GM12878 (cell line): ENCODE results near the gene COQ2. TPM values are rescaled to one million over a fixed set of nuclear protein-coding genes. Genes with fewer than 3 reads are reported as not detected.

Experiments
- ATF2 ChIP-seq: IDR thresholded peaks from 2 replicates; pipeline ENCODE4 v1.6.1; 2012; ENCODE audit warnings: low read length, inconsistent platforms
- BACH1 ChIP-seq: fragments of 450-650 bp; IDR thresholded peaks from 2 replicates; pipeline ENCODE4 v1.6.1; 2017; ENCODE audit warnings: mild to moderate bottlenecking, borderline replicate concordance
- CBFB ChIP-seq: IDR thresholded peaks from 2 replicates; pipeline ENCODE4 v1.6.1; 2016; ENCODE audit warnings: antibody characterized with exemption, low read depth
- CEBPB ChIP-seq, 2 experiments: fragments of 150-350 bp in 1 of 2; IDR thresholded peaks; 2 replicates each; pipeline ENCODE4 v1.6.1; 2012 to 2014; ENCODE audit warnings: low read depth in 2 of 2, low read length in 2 of 2, borderline replicate concordance in 1 of 2, inconsistent platforms in 1 of 2
- DPF2 ChIP-seq: fragments of 450-650 bp; IDR thresholded peaks from 2 replicates; pipeline ENCODE4 v1.6.1; 2017; ENCODE audit warnings: mild to moderate bottlenecking
- FOXM1 ChIP-seq: IDR thresholded peaks from 2 replicates; pipeline ENCODE4 v1.6.1; 2012; ENCODE audit warnings: low read depth, mild to moderate bottlenecking, inconsistent platforms, low read length, moderate library complexity
- GATAD2B ChIP-seq: fragments of 450-650 bp; conservative IDR thresholded peaks from 2 replicates; pipeline ENCODE4 v1.6.1; 2017; ENCODE audit warnings: low read depth, mild to moderate bottlenecking, moderate library complexity
- IRF4 ChIP-seq: IDR thresholded peaks from 2 replicates; pipeline ENCODE4 v1.6.1; 2011; ENCODE audit warnings: low read depth, low read length
- LARP7 ChIP-seq: fragments of 450-650 bp; IDR thresholded peaks from 2 replicates; pipeline ENCODE4 v1.6.1; 2017; ENCODE audit warnings: mild to moderate bottlenecking
- MTA2 ChIP-seq: fragments of 450-650 bp; IDR thresholded peaks from 2 replicates; pipeline ENCODE4 v1.6.1; 2016; ENCODE audit warnings: low read depth, mild to moderate bottlenecking, moderate library complexity
- NR2C1 ChIP-seq: fragments of 450-650 bp; IDR thresholded peaks from 2 replicates; pipeline ENCODE4 v1.6.1; 2017; ENCODE audit warnings: antibody characterized with exemption, mild to moderate bottlenecking, moderate library complexity
- NR2C2 ChIP-seq: IDR thresholded peaks from 2 replicates; pipeline ENCODE4 v1.6.1; 2011; ENCODE audit warnings: borderline replicate concordance, low read depth; ENCODE audit not compliant: control insufficient read depth, insufficient read length
- PKNOX1 ChIP-seq: fragments of 450-650 bp; IDR thresholded peaks from 2 replicates; pipeline ENCODE4 v1.6.1; 2016; ENCODE audit warnings: mild to moderate bottlenecking
- RELA ChIP-seq: fragments of 450-650 bp; IDR thresholded peaks from 2 replicates; pipeline ENCODE4 v1.8.0; 2014; ENCODE audit warnings: borderline replicate concordance; ENCODE audit not compliant: partially characterized antibody
- SMAD1 ChIP-seq: fragments of 450-650 bp; IDR thresholded peaks from 2 replicates; pipeline ENCODE4 v1.6.1; 2018; ENCODE audit warnings: mild to moderate bottlenecking, low read depth; ENCODE audit not compliant: partially characterized antibody
- TCF3 ChIP-seq: IDR thresholded peaks from 2 replicates; pipeline ENCODE4 v1.6.1; 2012; ENCODE audit warnings: low read depth, mild to moderate bottlenecking, low read length, borderline replicate concordance; ENCODE audit not compliant: insufficient read depth
- polyA plus RNA-seq, 11 experiments: library from polyadenylated mRNA; depleted of rRNA in 4 of 11; unstranded in 6 of 11; stranded (reverse) in 5 of 11; fragments of >200 nt; fragmentation: Nextera tagmentation in 4 of 11; fragmentation: Illumina TruSeq in 1 of 11; extraction: Ambion mirVana in 4 of 11; extraction: Trizol in 1 of 11; gene quantifications; 1 replicate in 1 of 11; 2 replicates in 10 of 11; pipeline versions ENCODE4 v1.2.1 to v1.2.3, GENCODE V29; 2011 to 2016; ENCODE audit warnings: inconsistent platforms in 2 of 11, missing spikeins in 2 of 11, low read depth in 1 of 11
- total RNA-seq, 4 experiments: library from RNA; depleted of rRNA in 3 of 4; stranded (reverse); fragments of >200 nt in 3 of 4; fragmentation: Illumina TruSeq in 1 of 4; extraction: Trizol in 1 of 4; gene quantifications; 2 replicates each; pipeline versions ENCODE4 v1.2.1 to v1.2.3, GENCODE V29; 2013 to 2021
- TF ChIP-seq, protein P1 (sequence below): fragments of 450-650 bp; conservative IDR thresholded peaks from 2 replicates; pipeline ENCODE4 v1.6.1; 2017; ENCODE audit warnings: mild to moderate bottlenecking, moderate library complexity
- TF ChIP-seq, protein P2 (sequence below): fragments of 450-650 bp; IDR thresholded peaks from 2 replicates; pipeline ENCODE4 v1.6.1; 2017; ENCODE audit warnings: antibody characterized with exemption, mild to moderate bottlenecking, moderate library complexity

Gene COQ2
- total and polyA plus RNA-seq, 10 of the 15 experiments (the other 5 are each of a cell fraction or from before 2014, with no cell fraction given) = 5.0 to 46.7 (median 19.1) TPM

DNA sequence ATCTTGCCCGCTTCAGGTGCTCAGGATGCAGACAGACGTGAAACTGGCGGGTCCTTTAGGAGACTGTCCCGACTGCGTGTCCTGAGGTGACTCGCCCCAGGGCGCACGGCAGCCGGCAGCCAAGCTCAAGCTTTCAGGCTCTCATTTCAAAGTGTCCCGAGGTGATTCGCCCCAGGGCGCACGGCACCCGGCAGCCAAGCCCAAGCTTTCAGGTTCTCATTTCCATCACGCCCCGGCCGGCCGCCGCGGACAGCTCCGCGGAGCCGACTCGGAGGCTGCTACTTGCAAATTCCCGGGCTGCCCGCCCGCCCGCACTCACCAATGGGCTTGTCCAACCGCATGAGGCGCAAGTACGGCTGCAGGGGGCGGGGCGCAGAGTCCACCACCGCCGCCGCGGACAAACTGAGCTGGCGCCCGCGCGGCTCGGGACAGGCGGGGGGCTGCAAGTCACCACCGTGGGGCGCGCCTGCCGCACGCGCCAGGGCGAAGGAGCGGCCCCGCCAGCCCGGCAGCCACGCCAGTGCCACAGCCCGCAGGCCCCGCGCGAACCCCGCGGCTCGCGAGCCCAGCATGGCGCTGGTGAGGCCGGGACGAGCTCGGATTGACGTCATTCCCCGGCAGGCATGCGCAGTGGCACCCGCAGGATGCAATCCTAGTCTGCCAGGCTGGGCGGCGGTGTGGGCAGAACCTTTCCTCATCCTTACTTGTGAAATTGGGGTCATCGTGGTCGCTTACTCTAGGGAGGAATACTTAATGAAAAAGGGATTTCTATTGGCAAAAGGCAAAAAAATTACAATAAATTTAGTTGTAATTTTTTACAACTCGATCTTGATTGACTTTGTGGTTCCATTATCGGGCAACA is at the start of gene COQ2 (continued):
- peak; percentile 94 for TF ChIP-seq DPF2
- TF ChIP-seq RELA = peak; percentile 58
- peak; percentile 90 for TF ChIP-seq BACH1
- 0 out of 4 replicates have a peak, but pooled peaks of 1 of the 2 experiments have one; percentile 4 for TF ChIP-seq CEBPB (IDR thresholded peaks at IDR 0.05; ENCODE audit: borderline replicate concordance in 1 of 2, low read depth in 2 of 2, low read length in 2 of 2)
- TF ChIP-seq CBFB = 0 out of 2 replicates have a peak, but pooled peaks have one; percentile 16
- TF ChIP-seq NR2C1 = no peak
- peak; percentile 25; the same call in 1 of the 2 replicates for TF ChIP-seq PKNOX1
- TF ChIP-seq GATAD2B = peak; percentile 99
- TF ChIP-seq, protein P1, sequence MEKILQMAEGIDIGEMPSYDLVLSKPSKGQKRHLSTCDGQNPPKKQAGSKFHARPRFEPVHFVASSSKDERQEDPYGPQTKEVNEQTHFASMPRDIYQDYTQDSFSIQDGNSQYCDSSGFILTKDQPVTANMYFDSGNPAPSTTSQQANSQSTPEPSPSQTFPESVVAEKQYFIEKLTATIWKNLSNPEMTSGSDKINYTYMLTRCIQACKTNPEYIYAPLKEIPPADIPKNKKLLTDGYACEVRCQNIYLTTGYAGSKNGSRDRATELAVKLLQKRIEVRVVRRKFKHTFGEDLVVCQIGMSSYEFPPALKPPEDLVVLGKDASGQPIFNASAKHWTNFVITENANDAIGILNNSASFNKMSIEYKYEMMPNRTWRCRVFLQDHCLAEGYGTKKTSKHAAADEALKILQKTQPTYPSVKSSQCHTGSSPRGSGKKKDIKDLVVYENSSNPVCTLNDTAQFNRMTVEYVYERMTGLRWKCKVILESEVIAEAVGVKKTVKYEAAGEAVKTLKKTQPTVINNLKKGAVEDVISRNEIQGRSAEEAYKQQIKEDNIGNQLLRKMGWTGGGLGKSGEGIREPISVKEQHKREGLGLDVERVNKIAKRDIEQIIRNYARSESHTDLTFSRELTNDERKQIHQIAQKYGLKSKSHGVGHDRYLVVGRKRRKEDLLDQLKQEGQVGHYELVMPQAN = peak; percentile 97
- no peak for TF ChIP-seq SMAD1
- TF ChIP-seq, protein P2, sequence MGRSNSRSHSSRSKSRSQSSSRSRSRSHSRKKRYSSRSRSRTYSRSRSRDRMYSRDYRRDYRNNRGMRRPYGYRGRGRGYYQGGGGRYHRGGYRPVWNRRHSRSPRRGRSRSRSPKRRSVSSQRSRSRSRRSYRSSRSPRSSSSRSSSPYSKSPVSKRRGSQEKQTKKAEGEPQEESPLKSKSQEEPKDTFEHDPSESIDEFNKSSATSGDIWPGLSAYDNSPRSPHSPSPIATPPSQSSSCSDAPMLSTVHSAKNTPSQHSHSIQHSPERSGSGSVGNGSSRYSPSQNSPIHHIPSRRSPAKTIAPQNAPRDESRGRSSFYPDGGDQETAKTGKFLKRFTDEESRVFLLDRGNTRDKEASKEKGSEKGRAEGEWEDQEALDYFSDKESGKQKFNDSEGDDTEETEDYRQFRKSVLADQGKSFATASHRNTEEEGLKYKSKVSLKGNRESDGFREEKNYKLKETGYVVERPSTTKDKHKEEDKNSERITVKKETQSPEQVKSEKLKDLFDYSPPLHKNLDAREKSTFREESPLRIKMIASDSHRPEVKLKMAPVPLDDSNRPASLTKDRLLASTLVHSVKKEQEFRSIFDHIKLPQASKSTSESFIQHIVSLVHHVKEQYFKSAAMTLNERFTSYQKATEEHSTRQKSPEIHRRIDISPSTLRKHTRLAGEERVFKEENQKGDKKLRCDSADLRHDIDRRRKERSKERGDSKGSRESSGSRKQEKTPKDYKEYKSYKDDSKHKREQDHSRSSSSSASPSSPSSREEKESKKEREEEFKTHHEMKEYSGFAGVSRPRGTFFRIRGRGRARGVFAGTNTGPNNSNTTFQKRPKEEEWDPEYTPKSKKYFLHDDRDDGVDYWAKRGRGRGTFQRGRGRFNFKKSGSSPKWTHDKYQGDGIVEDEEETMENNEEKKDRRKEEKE = 0 out of 2 replicates have a peak, but pooled peaks have one; percentile 50
- TF ChIP-seq LARP7 = peak; percentile 99
- TF ChIP-seq NR2C2 = no peak
- TF ChIP-seq FOXM1 = no peak
- TF ChIP-seq TCF3 = 0 out of 2 replicates have a peak, but pooled peaks have one; percentile 22
- no peak for TF ChIP-seq MTA2
- no peak for TF ChIP-seq IRF4
- TF ChIP-seq ATF2 = no peak; the same call in 1 of the 2 replicates
